IPS DF 6.9 (cell line): ENCODE results near the gene GIPC1.

ENCODE experiments used
- DNase-seq: peaks from one replicate; pipeline ENCODE4 v3.0.0-alpha.2; 2013; ENCODE audit warnings: low read depth, low spot score
- H3K27ac ChIP-seq: one replicate; pipeline ENCODE4 v1.5.1; 2013; ENCODE audit warnings: low read length, control low read depth
- H3K27me3 ChIP-seq: 2 replicates; pipeline ENCODE4 v1.6.1; 2013; ENCODE audit warnings: mild to moderate bottlenecking, low read length; ENCODE audit not compliant: control insufficient read depth, insufficient read depth
- H3K36me3 ChIP-seq: 2 replicates; pipeline ENCODE4 v1.6.1; 2013; ENCODE audit warnings: low read length; ENCODE audit not compliant: control insufficient read depth, insufficient read depth
- H3K4me1 ChIP-seq: 2 replicates; pipeline ENCODE4 v1.6.1; 2013; ENCODE audit warnings: low read length; ENCODE audit not compliant: control insufficient read depth, insufficient read depth
- H3K4me3 ChIP-seq: 2 replicates; pipeline ENCODE4 v1.5.1; 2013; ENCODE audit warnings: mild to moderate bottlenecking, low read length
- H3K9me3 ChIP-seq: 2 replicates; pipeline ENCODE4 v1.6.1; 2013; ENCODE audit warnings: low read length, inconsistent platforms; ENCODE audit not compliant: control insufficient read depth, insufficient read depth
- WGBS: extraction: QIAGEN DNeasy Blood & Tissue Kit; methylation state at CpG from one replicate; pipeline ENCODE4 v1.1.7; 2013; ENCODE audit warnings: mixed read lengths, missing lambda C conversion rate; ENCODE audit not compliant: insufficient read length, insufficient coverage; 5-methylcytosine and 5-hydroxymethylcytosine counted together

The GIPC1 gene

DNA sequence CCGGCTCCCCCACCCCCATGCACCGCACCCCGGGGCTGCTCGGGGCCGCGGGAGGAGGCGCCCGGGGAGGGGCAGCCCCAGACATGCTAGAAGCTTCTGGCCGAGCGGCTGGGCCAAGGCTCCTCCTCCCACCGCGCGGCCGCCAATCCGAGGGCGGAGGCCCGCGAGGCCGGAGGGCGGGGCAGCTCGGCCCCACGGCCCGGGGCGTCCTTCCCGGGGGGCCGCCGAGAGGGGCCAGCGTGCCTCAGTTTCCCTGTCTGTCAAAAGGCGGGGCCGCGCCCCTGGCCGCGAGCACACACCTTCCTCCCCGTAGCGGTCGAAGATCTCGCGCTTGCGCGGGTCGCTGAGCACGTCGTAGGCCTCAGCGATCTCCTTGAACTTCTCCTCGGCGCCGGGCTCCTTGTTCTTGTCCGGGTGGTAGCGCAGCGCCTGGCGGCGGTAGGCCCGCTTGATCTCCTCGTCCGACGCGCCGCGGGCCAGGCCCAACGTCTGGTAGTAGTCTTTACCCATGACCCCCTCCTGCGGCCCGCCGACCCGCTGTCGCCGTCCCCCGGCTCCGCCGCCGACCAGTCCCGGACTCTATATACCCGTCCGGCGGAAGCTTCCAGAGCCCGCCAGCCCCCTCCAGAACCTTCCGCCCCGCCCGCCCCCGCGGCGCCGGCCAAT is 22.0 kb upstream of the GIPC1 start, which contains the start of gene DNAJB1:
TSS of gene DNAJB1 (minus strand) at position 558 of the 666 bp plus-strand sequence. CDS start at position 510, 48 bp downstream.
- Histone ChIP-seq H3K27ac (no peak within 1 kb of the TSS), H3K4me3 (peak within 1 kb of the TSS; percentile 95), H3K36me3 (peaks cover 12% of the 10 kb centered on the region), H3K4me1 (peaks cover 6% of the 10 kb centered on the region; the same call in 1 of the 2 replicates), H3K9me3 (no peaks in the 10 kb centered on the region), H3K27me3 (no peaks in the 10 kb centered on the region)
- no CpG with 5 or more reads among the region's 82 CpGs for WGBS
- DNase-seq = no peak

GRCh38 chr19:14517446-14517839 is 21.5 kb upstream of the GIPC1 start:
- no peak for DNase-seq
- WGBS = no CpG with 5 or more reads among the region's 32 CpGs
- Histone ChIP-seq H3K4me1 (peaks cover 6% of the 10 kb centered on the region; the same call in 1 of the 2 replicates), H3K27me3 (no peaks in the 10 kb centered on the region), H3K36me3 (peaks cover 12% of the 10 kb centered on the region), H3K27ac (no peak overlapping the region), H3K9me3 (no peaks in the 10 kb centered on the region), H3K4me3 (peak overlapping the region; percentile 95)

DNA sequence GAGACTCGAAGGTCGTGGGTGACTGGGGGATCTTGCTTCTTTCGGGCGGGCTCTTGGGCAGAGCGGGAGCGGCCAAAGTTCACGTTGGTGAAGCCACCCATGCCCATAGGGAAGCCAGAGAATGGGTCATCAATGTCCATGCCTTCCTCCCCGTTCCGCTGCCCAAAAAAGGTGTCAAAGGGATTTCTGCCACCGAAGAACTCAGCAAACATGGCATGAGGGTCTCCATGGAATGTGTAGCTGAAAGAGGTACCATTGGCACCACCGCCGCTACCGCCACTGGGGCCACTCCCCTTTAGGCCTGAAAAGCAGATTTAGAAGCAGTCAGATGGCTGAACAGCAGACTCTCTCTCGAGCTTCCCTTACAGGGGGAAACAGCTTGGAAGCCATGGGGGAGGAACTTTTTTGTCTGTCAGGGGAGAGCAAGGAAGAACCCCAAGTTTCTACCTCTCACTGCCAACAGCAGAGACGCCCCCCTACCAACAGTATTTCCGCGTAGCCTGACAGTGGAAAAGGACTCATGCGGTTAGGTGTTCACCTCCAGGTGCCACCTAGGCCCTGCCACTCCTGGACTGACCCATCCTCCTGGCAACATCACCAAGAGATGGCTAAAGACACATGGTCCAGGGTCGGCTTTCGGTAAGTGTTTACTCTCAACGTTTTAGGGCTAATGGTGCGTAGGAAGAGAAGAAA is 21.0 kb upstream of the GIPC1 start:
- no peaks in the 10 kb centered on the region for H3K27me3 ChIP-seq
- no peak for DNase-seq
- H3K4me3 ChIP-seq = peak overlapping the region; percentile 95; the same call in 1 of the 2 replicates
- H3K9me3 ChIP-seq = no peaks in the 10 kb centered on the region
- no peak overlapping the region for H3K27ac ChIP-seq
- H3K4me1 ChIP-seq = peaks cover 6% of the 10 kb centered on the region; the same call in 1 of the 2 replicates
- WGBS = no CpG with 5 or more reads among the region's 22 CpGs
- H3K36me3 ChIP-seq = peaks cover 12% of the 10 kb centered on the region

- no peaks in the 10 kb centered on the region for H3K9me3 ChIP-seq
- H3K27me3 ChIP-seq = no peaks in the 10 kb centered on the region
- DNase-seq = no peak
- peaks cover 6% of the 10 kb centered on the region; the same call in 1 of the 2 replicates for H3K4me1 ChIP-seq
- H3K27ac ChIP-seq = no peak overlapping the region
- no CpG with 5 or more reads among the region's 15 CpGs for WGBS
- peaks cover 12% of the 10 kb centered on the region for H3K36me3 ChIP-seq
- H3K4me3 ChIP-seq = no peak overlapping the region
Observed at GRCh38 chr19:14516048-14516534, 20.2 kb upstream of the GIPC1 start.

DNA sequence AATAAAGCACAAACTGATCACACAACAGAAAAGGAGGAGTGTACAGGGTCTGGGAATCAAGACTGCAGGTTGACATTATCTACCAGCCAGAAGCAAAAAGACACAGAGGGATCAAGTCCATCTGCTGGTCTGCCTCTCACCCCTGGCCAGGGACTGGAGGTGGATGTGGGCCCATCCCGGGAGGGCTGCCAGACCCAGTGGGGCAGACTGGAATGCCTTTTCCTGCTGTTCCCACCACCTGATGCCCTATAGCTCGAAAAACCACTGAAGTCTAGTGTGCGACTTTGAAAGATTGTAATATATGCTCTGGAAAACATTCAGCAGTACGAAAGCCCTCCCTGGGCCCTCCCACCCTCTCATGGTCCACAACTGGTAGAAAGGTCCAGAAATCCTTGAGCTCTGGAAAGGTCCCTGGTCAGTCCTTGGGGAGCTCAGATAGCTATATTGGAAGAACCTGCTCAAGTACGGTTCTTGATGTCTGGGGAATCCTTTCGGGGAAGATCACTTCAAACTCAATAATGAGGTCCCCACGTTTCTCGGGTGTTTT is 19.6 kb upstream of the GIPC1 start:
- H3K4me3 ChIP-seq = no peak overlapping the region
- H3K36me3 ChIP-seq = peaks cover 12% of the 10 kb centered on the region
- no peak overlapping the region for H3K27ac ChIP-seq
- no peak for DNase-seq
- H3K4me1 ChIP-seq = peaks cover 6% of the 10 kb centered on the region; the same call in 1 of the 2 replicates
- H3K9me3 ChIP-seq = no peaks in the 10 kb centered on the region
- WGBS = no CpG with 5 or more reads among the region's 8 CpGs
- H3K27me3 ChIP-seq = no peaks in the 10 kb centered on the region

GRCh38 chr19:14514215-14514863 is 18.4 kb upstream of the GIPC1 start:
- H3K4me3 ChIP-seq = no peak overlapping the region
- no CpG with 5 or more reads among the region's 8 CpGs for WGBS
- H3K9me3 ChIP-seq = no peaks in the 10 kb centered on the region
- no peak for DNase-seq
- peaks cover 12% of the 10 kb centered on the region for H3K36me3 ChIP-seq
- H3K27ac ChIP-seq = no peak overlapping the region
- peaks cover 5% of the 10 kb centered on the region; the same call in 1 of the 2 replicates for H3K4me1 ChIP-seq
- H3K27me3 ChIP-seq = no peaks in the 10 kb centered on the region

GRCh38 chr19:14512406-14512961 is 16.6 kb upstream of the GIPC1 start:
- Histone ChIP-seq H3K27me3 (no peaks in the 10 kb centered on the region), H3K36me3 (peaks cover 12% of the 10 kb centered on the region), H3K27ac (no peak overlapping the region), H3K9me3 (no peaks in the 10 kb centered on the region), H3K4me1 (peaks cover 5% of the 10 kb centered on the region; the same call in 1 of the 2 replicates), H3K4me3 (no peak overlapping the region)
- no peak for DNase-seq
- WGBS = no CpG with 5 or more reads among the region's 14 CpGs

DNA sequence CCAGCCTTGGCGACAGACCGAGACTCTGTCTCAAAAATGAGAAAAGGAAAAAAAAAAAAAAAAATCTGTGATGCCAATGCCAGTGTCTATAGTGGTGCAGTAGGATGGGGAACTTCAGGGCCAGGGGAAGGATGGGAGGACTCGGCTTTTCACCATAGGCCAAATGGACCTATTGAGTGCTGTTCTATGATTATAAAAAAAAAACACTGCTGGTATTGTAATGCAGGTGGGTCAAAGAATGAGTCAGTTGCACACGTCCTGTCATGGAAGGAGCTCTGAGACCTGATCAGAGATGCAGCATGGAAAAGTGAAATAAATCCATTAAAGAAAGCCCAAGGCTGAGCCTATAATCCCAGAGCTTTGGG is 15.3 kb upstream of the GIPC1 start:
- Histone ChIP-seq H3K4me3 (no peak overlapping the region), H3K27ac (no peak overlapping the region), H3K4me1 (no peaks in the 10 kb centered on the region), H3K27me3 (no peaks in the 10 kb centered on the region), H3K9me3 (no peaks in the 10 kb centered on the region), H3K36me3 (peaks cover 12% of the 10 kb centered on the region)
- DNase-seq = no peak
- no CpG with 5 or more reads among the region's 4 CpGs for WGBS

- no peaks in the 10 kb centered on the region for H3K4me1 ChIP-seq
- peaks cover 11% of the 10 kb centered on the region for H3K36me3 ChIP-seq
- DNase-seq = no peak
- H3K4me3 ChIP-seq = no peak overlapping the region
- whole genome bisulfite sequencing = no CpG with 5 or more reads among the region's 22 CpGs
- no peaks in the 10 kb centered on the region for H3K27me3 ChIP-seq
- no peak overlapping the region for H3K27ac ChIP-seq
- H3K9me3 ChIP-seq = no peaks in the 10 kb centered on the region
Observed at GRCh38 chr19:14510311-14511228, 14.6 kb upstream of the GIPC1 start.
